ENCODE results near the gene SKI.

The SKI gene

GRCh38 chr1:2250721-2251281 lies 22.7 kb downstream of the SKI start:
- no peak for DNase-seq (ENCODE audit: low read depth, low spot score)
- in situ Hi-C loops (cut with HindIII; ENCODE audit: low sequenced_read_pairs), result no loop called here

GRCh38 chr1:2251363-2251762 lies 23.2 kb downstream of the SKI start:
- no peak for DNase-seq (ENCODE audit: low read depth, low spot score)
- no peak for TF ChIP-seq CTCF (IDR thresholded peaks at IDR 0.05; ENCODE audit: low read depth, low read length)
- in situ Hi-C loops (cut with HindIII; ENCODE audit: low sequenced_read_pairs), result no loop called here
- no peak overlapping the region for H3K4me3 ChIP-seq (ENCODE audit: low read depth, low read length)

More at GRCh38 chr1:2250721-2251281, 22.7 kb downstream of the SKI start:
- H3K4me3 ChIP-seq (ENCODE audit: low read depth, low read length), result no peak overlapping the region
- TF ChIP-seq CTCF (IDR thresholded peaks at IDR 0.05; ENCODE audit: low read depth, low read length), result no peak

GRCh38 chr1:2251786-2252185 lies 23.7 kb downstream of the SKI start:
- in situ Hi-C loops (cut with HindIII; ENCODE audit: low sequenced_read_pairs), result no loop called here
- no peak overlapping the region for H3K4me3 ChIP-seq (ENCODE audit: low read depth, low read length)
- TF ChIP-seq CTCF (IDR thresholded peaks at IDR 0.05; ENCODE audit: low read depth, low read length), result no peak
- DNase-seq (ENCODE audit: low read depth, low spot score), result no peak

GRCh38 chr1:2252423-2252822 lies 24.3 kb downstream of the SKI start:
- no peak for TF ChIP-seq CTCF (IDR thresholded peaks at IDR 0.05; ENCODE audit: low read depth, low read length)
- H3K4me3 ChIP-seq (ENCODE audit: low read depth, low read length), result no peak overlapping the region
- in situ Hi-C loops (cut with HindIII; ENCODE audit: low sequenced_read_pairs), result no loop called here
- no peak for DNase-seq (ENCODE audit: low read depth, low spot score)

- no peak for DNase-seq (ENCODE audit: low read depth, low spot score)
- no peak overlapping the region for H3K4me3 ChIP-seq (ENCODE audit: low read depth, low read length)
- in situ Hi-C loops (cut with HindIII; ENCODE audit: low sequenced_read_pairs), result no loop called here
- no peak for TF ChIP-seq CTCF (IDR thresholded peaks at IDR 0.05; ENCODE audit: low read depth, low read length)
Measured at GRCh38 chr1:2253036-2253796, 25.1 kb downstream of the SKI start.

- in situ Hi-C loops (cut with HindIII; ENCODE audit: low sequenced_read_pairs), result no loop called here
- DNase-seq (ENCODE audit: low read depth, low spot score), result no peak
- TF ChIP-seq CTCF (IDR thresholded peaks at IDR 0.05; ENCODE audit: low read depth, low read length), result no peak
- no peak overlapping the region for H3K4me3 ChIP-seq (ENCODE audit: low read depth, low read length)
Measured at GRCh38 chr1:2253797-2254480, 25.8 kb downstream of the SKI start.
